Measurements from ENCODE around the gene LPCAT3. TPM values are rescaled to one million over a fixed set of nuclear protein-coding genes. Genes with fewer than 3 reads are reported as not detected.
A peak's percentile ranks its signal among the peaks of the same experiment; 100 is the strongest.

LPCAT3 gene
- total and polyA plus RNA-seq, 2 of the 13 experiments (the other 11 are each of a cell fraction or from before 2014, with no cell fraction given) = 44.5 to 64.3 TPM

GRCh38 chr12:7065073-7065623 lies 46.9 kb upstream of the LPCAT3 start:
- in situ Hi-C loops (cut with HindIII; ENCODE audit: extremely low pct_ligation_motif_present, low pct_unique_long_range_greater_than_20kb) (loop anchor here (10.0 kb wide), 1 partner anchor 50 kb away; no protein-coding TSS in a partner anchor), intact Hi-C loops (cut with micrococcal nuclease; ENCODE audit: unreplicated experiment) (no loop called here)
- Histone ChIP-seq H3K79me2 (ENCODE audit: insufficient read depth, low read length) (no peaks in the 10 kb centered on the region), H3K36me3 (replicated peaks in 1 of 2; ENCODE audit: control insufficient read depth in 1 of 2, insufficient read depth in 2 of 2, low read length in 2 of 2) (no peaks in the 10 kb centered on the region), H3K27ac (ENCODE audit: extremely low read length, insufficient read depth, low read length) (no peak overlapping the region), H2AFZ (ENCODE audit: low read length) (no peak overlapping the region), H3K4me3 (replicated peaks in 1 of 3; ENCODE audit: insufficient read depth in 1 of 3, low read depth in 2 of 3, low read length in 3 of 3) (no peak overlapping the region), H3K27me3 (ENCODE audit: control insufficient read depth in 1 of 2, insufficient read depth in 2 of 2, low read length in 2 of 2) (no peaks in the 10 kb centered on the region), H3K4me1 (ENCODE audit: insufficient read depth, low read length) (peaks cover 24% of the 10 kb centered on the region), H4K20me1 (ENCODE audit: insufficient read depth, low read length) (no peaks in the 10 kb centered on the region), H3K9me3 (ENCODE audit: low read length) (no peaks in the 10 kb centered on the region), H3K9ac (ENCODE audit: insufficient read depth, low read depth, low read length) (no peak overlapping the region), H3K4me2 (ENCODE audit: low read depth, low read length) (no peak overlapping the region)
- ChIA-PET CTCF (ENCODE audit: low intra/inter-chr PET ratio, low total read pairs) (no interaction called here), POLR2A (no interaction called here)
- 79% methylated on average over 7 of the region's 7 CpGs for WGBS (ENCODE audit: low lambda C conversion rate)
- ATAC-seq (no peak), DNase-seq (ENCODE audit: low spot score) (no peak), FAIRE-seq (no peak)
- TF ChIP-seq FIP1L1 (IDR thresholded peaks at IDR 0.05; ENCODE audit: borderline replicate concordance, insufficient read depth, low read depth, low read length) (no peak), PHF5A (CRISPR knock-in tag; IDR thresholded peaks at IDR 0.05; ENCODE audit: low read depth, unreplicated experiment) (no peak), MAZ (IDR thresholded peaks at IDR 0.05; ENCODE audit: borderline replicate concordance, low read depth, low read length) (no peak), MAZ (CRISPR knock-in tag; IDR thresholded peaks at IDR 0.05; ENCODE audit: low read depth) (no peak), MAFF (IDR thresholded peaks at IDR 0.05; ENCODE audit: low read depth, low read length) (peak; percentile 83), IKZF1 (IDR thresholded peaks at IDR 0.05) (no peak), RAD21 (CRISPR knock-in tag; IDR thresholded peaks at IDR 0.05) (no peak), CEBPB (IDR thresholded peaks at IDR 0.05; ENCODE audit: borderline replicate concordance, low read depth, low read length) (peak; percentile 41; the same call in 1 of the 2 replicates), ZNF235 (CRISPR knock-in tag; IDR thresholded peaks at IDR 0.05; ENCODE audit: borderline replicate concordance) (no peak), POLR2G (IDR thresholded peaks at IDR 0.05; ENCODE audit: low read depth, low read length) (no peak), MAF1 (CRISPR knock-in tag; IDR thresholded peaks at IDR 0.05; ENCODE audit: borderline replicate concordance) (no peak), MAFK (conservative IDR thresholded peaks at IDR 0.05 in 1 of 2, IDR thresholded peaks at IDR 0.05 in 1 of 2; ENCODE audit: low read length in 2 of 2) (peak; percentile 81 to 89), AGO2 (optimal IDR thresholded peaks at IDR 0.05; ENCODE audit: low read depth, low read length) (no peak), KLF9 (CRISPR knock-in tag; IDR thresholded peaks at IDR 0.05; ENCODE audit: low read depth) (no peak), SP140L (CRISPR knock-in tag; IDR thresholded peaks at IDR 0.05; ENCODE audit: borderline replicate concordance) (no peak), HMG20B (CRISPR knock-in tag; conservative IDR thresholded peaks at IDR 0.05) (no peak)
- BruUV-seq (replicated peaks) = no TSS peak

All from HepG2 (cell line).